Measurements from ENCODE around the gene SCAMP5.

The SCAMP5 gene

GRCh38 chr15:75007216-75007615 is 11.9 kb downstream of the SCAMP5 start:
- Histone ChIP-seq H3K4me3 (ENCODE audit: low read length) (no peak overlapping the region), H3K27me3 (ENCODE audit: control insufficient read depth, insufficient read depth, low read length) (no peaks in the 10 kb centered on the region), H3K9ac (ENCODE audit: low read length) (no peak overlapping the region), H3K36me3 (ENCODE audit: control insufficient read depth, insufficient read depth, low read length) (no peaks in the 10 kb centered on the region), H3K9me3 (ENCODE audit: control insufficient read depth, low read length) (no peaks in the 10 kb centered on the region), H3K4me1 (ENCODE audit: control insufficient read depth, insufficient read depth, low read length) (no peaks in the 10 kb centered on the region)

- Histone ChIP-seq H3K36me3 (ENCODE audit: control insufficient read depth, insufficient read depth, low read length) (no peaks in the 10 kb centered on the region), H3K4me1 (ENCODE audit: control insufficient read depth, insufficient read depth, low read length) (no peaks in the 10 kb centered on the region), H3K9me3 (ENCODE audit: control insufficient read depth, low read length) (no peaks in the 10 kb centered on the region), H3K4me3 (ENCODE audit: low read length) (no peak overlapping the region), H3K9ac (ENCODE audit: low read length) (no peak overlapping the region), H3K27me3 (ENCODE audit: control insufficient read depth, insufficient read depth, low read length) (no peaks in the 10 kb centered on the region)
Observed at GRCh38 chr15:75008221-75008625, 12.9 kb downstream of the SCAMP5 start.

GRCh38 chr15:75008629-75009326 is 13.4 kb downstream of the SCAMP5 start:
- Histone ChIP-seq H3K9ac (ENCODE audit: low read length) (no peak overlapping the region), H3K36me3 (ENCODE audit: control insufficient read depth, insufficient read depth, low read length) (no peaks in the 10 kb centered on the region), H3K4me1 (ENCODE audit: control insufficient read depth, insufficient read depth, low read length) (no peaks in the 10 kb centered on the region), H3K4me3 (ENCODE audit: low read length) (no peak overlapping the region), H3K27me3 (ENCODE audit: control insufficient read depth, insufficient read depth, low read length) (no peaks in the 10 kb centered on the region), H3K9me3 (ENCODE audit: control insufficient read depth, low read length) (no peaks in the 10 kb centered on the region)

- no peaks in the 10 kb centered on the region for H3K36me3 ChIP-seq (ENCODE audit: control insufficient read depth, insufficient read depth, low read length)
- peaks cover 6% of the 10 kb centered on the region for H3K4me1 ChIP-seq (ENCODE audit: control insufficient read depth, insufficient read depth, low read length)
- no peaks in the 10 kb centered on the region for H3K9me3 ChIP-seq (ENCODE audit: control insufficient read depth, low read length)
- H3K9ac ChIP-seq (ENCODE audit: low read length), result no peak overlapping the region
- H3K27me3 ChIP-seq (ENCODE audit: control insufficient read depth, insufficient read depth, low read length), result no peaks in the 10 kb centered on the region
- H3K4me3 ChIP-seq (ENCODE audit: low read length), result no peak overlapping the region
Observed at GRCh38 chr15:75016431-75016830, 21.1 kb downstream of the SCAMP5 start.

- Histone ChIP-seq H3K9ac (ENCODE audit: low read length) (no peak overlapping the region), H3K27me3 (ENCODE audit: control insufficient read depth, insufficient read depth, low read length) (no peaks in the 10 kb centered on the region), H3K4me3 (ENCODE audit: low read length) (no peak overlapping the region), H3K36me3 (ENCODE audit: control insufficient read depth, insufficient read depth, low read length) (no peaks in the 10 kb centered on the region), H3K9me3 (ENCODE audit: control insufficient read depth, low read length) (no peaks in the 10 kb centered on the region), H3K4me1 (ENCODE audit: control insufficient read depth, insufficient read depth, low read length) (peaks cover 16% of the 10 kb centered on the region)
Observed at GRCh38 chr15:75019916-75020315, 24.6 kb downstream of the SCAMP5 start.

- Histone ChIP-seq H3K9me3 (ENCODE audit: control insufficient read depth, low read length) (no peaks in the 10 kb centered on the region), H3K27me3 (ENCODE audit: control insufficient read depth, insufficient read depth, low read length) (no peaks in the 10 kb centered on the region), H3K9ac (ENCODE audit: low read length) (no peak overlapping the region), H3K4me1 (ENCODE audit: control insufficient read depth, insufficient read depth, low read length) (peaks cover 16% of the 10 kb centered on the region), H3K36me3 (ENCODE audit: control insufficient read depth, insufficient read depth, low read length) (no peaks in the 10 kb centered on the region), H3K4me3 (ENCODE audit: low read length) (no peak overlapping the region)
Observed at GRCh38 chr15:75021341-75021740, 26.0 kb downstream of the SCAMP5 start.

- H3K9me3 ChIP-seq (ENCODE audit: control insufficient read depth, low read length), result no peaks in the 10 kb centered on the region
- H3K4me1 ChIP-seq (ENCODE audit: control insufficient read depth, insufficient read depth, low read length), result peaks cover 16% of the 10 kb centered on the region
- no peaks in the 10 kb centered on the region for H3K27me3 ChIP-seq (ENCODE audit: control insufficient read depth, insufficient read depth, low read length)
- no peaks in the 10 kb centered on the region for H3K36me3 ChIP-seq (ENCODE audit: control insufficient read depth, insufficient read depth, low read length)
- no peak overlapping the region for H3K9ac ChIP-seq (ENCODE audit: low read length)
- H3K4me3 ChIP-seq (ENCODE audit: low read length), result no peak overlapping the region
Observed at GRCh38 chr15:75022783-75023180, 27.4 kb downstream of the SCAMP5 start.

GRCh38 chr15:75023181-75023871 is 28.0 kb downstream of the SCAMP5 start, which contains the start of gene PPCDC:
Gene PPCDC, plus strand, starts transcription at chr15:75023590. Its CDS starts 4,729 bp downstream, at chr15:75028319.
- Histone ChIP-seq H3K4me1 (ENCODE audit: control insufficient read depth, insufficient read depth, low read length) (peaks cover 16% of the 10 kb centered on the region), H3K27me3 (ENCODE audit: control insufficient read depth, insufficient read depth, low read length) (no peaks in the 10 kb centered on the region), H3K9me3 (ENCODE audit: control insufficient read depth, low read length) (no peaks in the 10 kb centered on the region), H3K4me3 (ENCODE audit: low read length) (peak within 1 kb of the TSS; percentile 82), H3K9ac (ENCODE audit: low read length) (peak within 1 kb of the TSS; percentile 97), H3K36me3 (ENCODE audit: control insufficient read depth, insufficient read depth, low read length) (no peaks in the 10 kb centered on the region)

- H3K4me1 ChIP-seq (ENCODE audit: control insufficient read depth, insufficient read depth, low read length), result peaks cover 18% of the 10 kb centered on the region
- peak overlapping the region; percentile 97 for H3K9ac ChIP-seq (ENCODE audit: low read length)
- H3K36me3 ChIP-seq (ENCODE audit: control insufficient read depth, insufficient read depth, low read length), result no peaks in the 10 kb centered on the region
- no peaks in the 10 kb centered on the region for H3K9me3 ChIP-seq (ENCODE audit: control insufficient read depth, low read length)
- no peaks in the 10 kb centered on the region for H3K27me3 ChIP-seq (ENCODE audit: control insufficient read depth, insufficient read depth, low read length)
- H3K4me3 ChIP-seq (ENCODE audit: low read length), result peak overlapping the region; percentile 82
Observed at GRCh38 chr15:75023872-75024636, 28.7 kb downstream of the SCAMP5 start.

GRCh38 chr15:75025107-75025506 is 29.7 kb downstream of the SCAMP5 start:
- Histone ChIP-seq H3K27me3 (ENCODE audit: control insufficient read depth, insufficient read depth, low read length) (no peaks in the 10 kb centered on the region), H3K9ac (ENCODE audit: low read length) (no peak overlapping the region)

GRCh38 chr15:75025548-75026260 is 30.3 kb downstream of the SCAMP5 start:
- Histone ChIP-seq H3K27me3 (ENCODE audit: control insufficient read depth, insufficient read depth, low read length) (no peaks in the 10 kb centered on the region), H3K9me3 (ENCODE audit: control insufficient read depth, low read length) (no peaks in the 10 kb centered on the region), H3K4me1 (ENCODE audit: control insufficient read depth, insufficient read depth, low read length) (peaks cover 33% of the 10 kb centered on the region), H3K36me3 (ENCODE audit: control insufficient read depth, insufficient read depth, low read length) (no peaks in the 10 kb centered on the region), H3K9ac (ENCODE audit: low read length) (no peak overlapping the region), H3K4me3 (ENCODE audit: low read length) (no peak overlapping the region)

More at GRCh38 chr15:75025107-75025506, 29.7 kb downstream of the SCAMP5 start:
- H3K4me1 ChIP-seq (ENCODE audit: control insufficient read depth, insufficient read depth, low read length), result peaks cover 28% of the 10 kb centered on the region
- no peak overlapping the region for H3K4me3 ChIP-seq (ENCODE audit: low read length)
- H3K36me3 ChIP-seq (ENCODE audit: control insufficient read depth, insufficient read depth, low read length), result no peaks in the 10 kb centered on the region
- H3K9me3 ChIP-seq (ENCODE audit: control insufficient read depth, low read length), result no peaks in the 10 kb centered on the region
